Loucy (cell line): Measurements from ENCODE around the gene SLC35G1.

Experiments used
- EZH2phosphoT487 ChIP-seq: fragments of 200-600 bp; IDR thresholded peaks from 2 replicates; pipeline ENCODE4 v1.6.1; 2018; ENCODE audit warnings: antibody characterized with exemption, mild to moderate bottlenecking, moderate library complexity, borderline replicate concordance
- TF ChIP-seq, protein P1 (sequence below): fragments of 200-600 bp; sonication (generic); conservative IDR thresholded peaks from 2 replicates; pipeline ENCODE4 v1.5.1; 2014; ENCODE audit warnings: mild to moderate bottlenecking, antibody characterized with exemption, low read length

DNA sequence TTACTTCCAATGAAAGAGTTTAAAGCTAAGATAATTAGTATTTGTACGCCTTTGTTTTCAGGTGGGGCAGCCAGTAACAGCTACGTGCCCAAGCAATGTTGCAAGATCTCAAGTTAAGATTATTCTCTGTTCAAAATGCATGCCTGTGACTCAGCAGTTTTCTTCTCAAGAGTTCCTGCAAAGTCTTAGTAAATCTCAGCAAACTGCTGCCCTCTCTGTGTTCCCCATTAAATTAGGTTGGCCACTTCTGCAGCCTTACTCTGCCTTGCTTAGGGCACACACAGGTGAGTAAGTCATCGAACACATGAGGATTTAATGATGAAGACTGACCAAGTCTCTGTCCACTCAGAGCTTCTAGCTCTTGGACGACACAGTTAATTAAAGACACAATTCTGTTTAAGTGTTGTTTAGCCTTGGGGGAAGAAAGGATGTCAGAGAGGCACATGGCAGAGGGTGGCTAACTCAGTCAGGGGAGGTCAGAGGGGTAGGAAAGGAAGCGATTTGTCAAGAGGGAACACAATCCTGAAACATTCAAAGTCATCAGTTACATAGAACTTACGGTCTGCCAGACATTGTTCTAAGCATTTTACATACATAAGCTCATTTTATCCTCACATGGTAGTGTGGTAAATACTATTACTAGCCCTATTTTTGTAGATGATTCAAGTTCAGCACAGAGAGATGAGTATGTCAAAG is 20.2 kb upstream of the SLC35G1 start:
- TF ChIP-seq, protein P1, sequence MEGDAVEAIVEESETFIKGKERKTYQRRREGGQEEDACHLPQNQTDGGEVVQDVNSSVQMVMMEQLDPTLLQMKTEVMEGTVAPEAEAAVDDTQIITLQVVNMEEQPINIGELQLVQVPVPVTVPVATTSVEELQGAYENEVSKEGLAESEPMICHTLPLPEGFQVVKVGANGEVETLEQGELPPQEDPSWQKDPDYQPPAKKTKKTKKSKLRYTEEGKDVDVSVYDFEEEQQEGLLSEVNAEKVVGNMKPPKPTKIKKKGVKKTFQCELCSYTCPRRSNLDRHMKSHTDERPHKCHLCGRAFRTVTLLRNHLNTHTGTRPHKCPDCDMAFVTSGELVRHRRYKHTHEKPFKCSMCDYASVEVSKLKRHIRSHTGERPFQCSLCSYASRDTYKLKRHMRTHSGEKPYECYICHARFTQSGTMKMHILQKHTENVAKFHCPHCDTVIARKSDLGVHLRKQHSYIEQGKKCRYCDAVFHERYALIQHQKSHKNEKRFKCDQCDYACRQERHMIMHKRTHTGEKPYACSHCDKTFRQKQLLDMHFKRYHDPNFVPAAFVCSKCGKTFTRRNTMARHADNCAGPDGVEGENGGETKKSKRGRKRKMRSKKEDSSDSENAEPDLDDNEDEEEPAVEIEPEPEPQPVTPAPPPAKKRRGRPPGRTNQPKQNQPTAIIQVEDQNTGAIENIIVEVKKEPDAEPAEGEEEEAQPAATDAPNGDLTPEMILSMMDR, result no peak
- no peak for TF ChIP-seq EZH2phosphoT487
